ENCODE measurements around the gene RPL41.
A peak's percentile ranks its signal among the peaks of the same experiment; 100 is the strongest.
"Not testable (repeated sequence)": the region's sequence is repeated elsewhere in the genome, so short reads cannot be mapped to it uniquely, and the experiment has no call there.

RPL41 gene

GRCh38 chr12:56116267-56117081 lies at the start of gene RPL41:
Gene RPL41 (plus strand): TSS chr12:56116633.
- DNase-seq = peak; percentile 93 to 95

GRCh38 chr12:56071648-56072047 lies 44.8 kb upstream of the RPL41 start:
- DNase-seq = no peak

GRCh38 chr12:56074396-56074795 lies 42.0 kb upstream of the RPL41 start:
- DNase-seq = no peak

- not testable (repeated sequence) for DNase-seq
Observed at GRCh38 chr12:56077966-56078365, 38.5 kb upstream of the RPL41 start.

- no peak for DNase-seq
Observed at GRCh38 chr12:56078427-56078826, 38.0 kb upstream of the RPL41 start.

GRCh38 chr12:56078931-56079722 lies 37.3 kb upstream of the RPL41 start:
- peak; percentile 45 to 48 for DNase-seq

- peak; percentile 56 to 66 for DNase-seq
Observed at GRCh38 chr12:56079723-56080555, 36.5 kb upstream of the RPL41 start, which contains the start of gene ERBB3. Gene ERBB3 (plus strand): TSS chr12:56080165. CDS start chr12:56080301, 136 bp downstream.

- DNase-seq = no peak
Observed at GRCh38 chr12:56080556-56081138, 35.8 kb upstream of the RPL41 start.

- DNase-seq = no peak
Observed at GRCh38 chr12:56081393-56082347, 34.8 kb upstream of the RPL41 start.

GRCh38 chr12:56082382-56082781 lies 34.1 kb upstream of the RPL41 start:
- no peak for DNase-seq

GRCh38 chr12:56082967-56083366 lies 33.5 kb upstream of the RPL41 start:
- no peak for DNase-seq

GRCh38 chr12:56084958-56085543 lies 31.4 kb upstream of the RPL41 start:
- peak in 1 of 2 donors; percentile 16 for DNase-seq

GRCh38 chr12:56086096-56086495 lies 30.3 kb upstream of the RPL41 start:
- no peak for DNase-seq

GRCh38 chr12:56086608-56087007 lies 29.8 kb upstream of the RPL41 start:
- DNase-seq = no peak

GRCh38 chr12:56087220-56087619 lies 29.2 kb upstream of the RPL41 start:
- DNase-seq = no peak

GRCh38 chr12:56097738-56098137 lies 18.7 kb upstream of the RPL41 start:
- no peak for DNase-seq

GRCh38 chr12:56098592-56098991 lies 17.8 kb upstream of the RPL41 start:
- no peak for DNase-seq

- DNase-seq = no peak
Observed at GRCh38 chr12:56099787-56100186, 16.6 kb upstream of the RPL41 start.

- no peak for DNase-seq
Observed at GRCh38 chr12:56101045-56101444, 15.4 kb upstream of the RPL41 start.

GRCh38 chr12:56102683-56103065 lies 13.8 kb upstream of the RPL41 start:
- DNase-seq = no peak
